ENCODE data around the gene TTC31. TPM values are rescaled to one million over a fixed set of nuclear protein-coding genes. Genes with fewer than 3 reads are reported as not detected.

TTC31 gene
- total RNA-seq, 3 donors from 2014 or later = 21.6 to 32.0 (median 27.8) TPM

DNA sequence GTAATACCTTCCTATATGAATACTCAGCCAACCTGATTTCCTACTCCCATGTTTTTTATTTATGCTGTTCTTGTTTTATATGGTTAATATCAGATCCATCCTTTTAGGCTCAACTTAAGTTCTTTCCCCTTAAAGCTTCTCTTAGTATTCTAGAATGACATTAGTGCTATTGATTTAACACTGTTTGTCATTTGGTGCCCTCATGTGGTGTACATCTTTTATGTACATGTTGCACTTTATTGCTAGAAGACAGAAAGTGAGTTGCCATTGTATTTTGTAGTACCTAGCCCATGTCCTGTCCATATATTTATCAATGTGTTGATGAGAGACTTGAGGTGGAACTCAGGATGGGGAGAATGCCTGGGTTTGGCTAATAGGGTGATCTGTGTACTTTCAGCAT, 49.3 kb downstream of the TTC31 start:
- no peaks in the 10 kb centered on the region for H3K27me3 ChIP-seq
- intact Hi-C loops (cut with DNase I; ENCODE audit: low total_unique reads) = no loop called here
- H3K27ac ChIP-seq = no peak overlapping the region
- TF ChIP-seq POLR2A (IDR thresholded peaks at IDR 0.05) (no peak), POLR2AphosphoS5 (IDR thresholded peaks at IDR 0.05) (no peak)
- TF ChIP-seq, protein P1, sequence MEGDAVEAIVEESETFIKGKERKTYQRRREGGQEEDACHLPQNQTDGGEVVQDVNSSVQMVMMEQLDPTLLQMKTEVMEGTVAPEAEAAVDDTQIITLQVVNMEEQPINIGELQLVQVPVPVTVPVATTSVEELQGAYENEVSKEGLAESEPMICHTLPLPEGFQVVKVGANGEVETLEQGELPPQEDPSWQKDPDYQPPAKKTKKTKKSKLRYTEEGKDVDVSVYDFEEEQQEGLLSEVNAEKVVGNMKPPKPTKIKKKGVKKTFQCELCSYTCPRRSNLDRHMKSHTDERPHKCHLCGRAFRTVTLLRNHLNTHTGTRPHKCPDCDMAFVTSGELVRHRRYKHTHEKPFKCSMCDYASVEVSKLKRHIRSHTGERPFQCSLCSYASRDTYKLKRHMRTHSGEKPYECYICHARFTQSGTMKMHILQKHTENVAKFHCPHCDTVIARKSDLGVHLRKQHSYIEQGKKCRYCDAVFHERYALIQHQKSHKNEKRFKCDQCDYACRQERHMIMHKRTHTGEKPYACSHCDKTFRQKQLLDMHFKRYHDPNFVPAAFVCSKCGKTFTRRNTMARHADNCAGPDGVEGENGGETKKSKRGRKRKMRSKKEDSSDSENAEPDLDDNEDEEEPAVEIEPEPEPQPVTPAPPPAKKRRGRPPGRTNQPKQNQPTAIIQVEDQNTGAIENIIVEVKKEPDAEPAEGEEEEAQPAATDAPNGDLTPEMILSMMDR (IDR thresholded peaks at IDR 0.05) = no peak
- H3K4me1 ChIP-seq = peaks cover 0 to 18% of the 10 kb centered on the region in 2 donors
- no peak overlapping the region for H3K4me3 ChIP-seq
- no peaks in the 10 kb centered on the region for H3K36me3 ChIP-seq
- DNase-seq (ENCODE audit: low spot score in 2 of 2) = no peak
- no peaks in the 10 kb centered on the region for H3K9me3 ChIP-seq

DNA sequence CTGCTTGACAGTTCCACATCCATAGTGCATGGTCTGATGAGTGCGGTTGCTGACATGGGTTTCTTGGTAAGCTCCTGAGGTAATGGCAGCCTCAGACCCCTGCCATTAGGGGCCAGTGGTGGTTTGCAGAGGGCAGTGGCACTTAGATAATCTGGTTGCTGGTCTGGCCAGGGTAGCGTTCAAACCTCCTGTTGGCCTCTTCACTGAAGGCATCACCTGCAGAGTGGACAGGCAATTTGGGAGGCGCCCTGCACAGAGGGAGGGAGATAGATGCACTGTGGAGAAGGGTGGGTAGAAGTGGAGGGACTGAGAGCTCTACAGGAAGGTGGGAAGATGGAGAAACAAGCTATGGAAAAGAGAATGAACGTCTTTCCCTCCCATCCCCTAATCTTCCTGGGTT, 50.6 kb downstream of the TTC31 start:
- no peak for DNase-seq (ENCODE audit: low spot score in 2 of 2)
- no peaks in the 10 kb centered on the region for H3K27me3 ChIP-seq
- no peak overlapping the region for H3K4me3 ChIP-seq
- H3K36me3 ChIP-seq = no peaks in the 10 kb centered on the region
- TF ChIP-seq, protein P1 (IDR thresholded peaks at IDR 0.05) = no peak
- TF ChIP-seq POLR2AphosphoS5 (IDR thresholded peaks at IDR 0.05) = no peak
- TF ChIP-seq POLR2A (IDR thresholded peaks at IDR 0.05) = no peak
- no peak overlapping the region for H3K27ac ChIP-seq
- no peaks in the 10 kb centered on the region for H3K9me3 ChIP-seq
- H3K4me1 ChIP-seq = peaks cover 0 to 15% of the 10 kb centered on the region in 2 donors
- intact Hi-C loops (cut with DNase I; ENCODE audit: low total_unique reads) = no loop called here

DNA sequence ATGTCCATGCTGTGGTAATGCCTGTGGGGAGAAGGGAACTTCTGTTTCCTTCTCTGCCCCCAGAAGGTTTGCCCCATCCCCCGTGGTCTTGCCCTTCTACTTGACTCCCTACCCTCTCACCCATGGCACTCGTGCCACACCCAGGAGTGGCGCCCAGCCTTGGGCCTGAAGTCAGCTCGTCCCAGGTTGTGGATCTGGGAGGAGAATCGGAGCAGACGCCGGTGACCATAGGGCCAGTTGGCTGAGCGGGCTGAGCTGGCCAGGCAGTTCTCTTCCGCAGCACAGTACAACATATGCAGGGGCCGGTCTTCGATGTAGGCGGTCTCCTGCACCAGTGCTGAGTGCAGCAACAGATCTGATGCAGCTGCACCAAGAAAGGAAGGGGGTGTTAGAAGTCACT, 51.5 kb downstream of the TTC31 start:
- no peak for DNase-seq (ENCODE audit: low spot score in 2 of 2)
- no peak overlapping the region for H3K27ac ChIP-seq
- H3K4me1 ChIP-seq = peaks cover 0 to 10% of the 10 kb centered on the region in 2 donors
- no peak for TF ChIP-seq POLR2A (IDR thresholded peaks at IDR 0.05)
- TF ChIP-seq, protein P1 (IDR thresholded peaks at IDR 0.05) = no peak
- TF ChIP-seq POLR2AphosphoS5 (IDR thresholded peaks at IDR 0.05) = no peak
- H3K9me3 ChIP-seq = no peaks in the 10 kb centered on the region
- H3K27me3 ChIP-seq = no peaks in the 10 kb centered on the region
- no peaks in the 10 kb centered on the region for H3K36me3 ChIP-seq
- H3K4me3 ChIP-seq = no peak overlapping the region
- intact Hi-C loops (cut with DNase I; ENCODE audit: low total_unique reads) = no loop called here

DNA sequence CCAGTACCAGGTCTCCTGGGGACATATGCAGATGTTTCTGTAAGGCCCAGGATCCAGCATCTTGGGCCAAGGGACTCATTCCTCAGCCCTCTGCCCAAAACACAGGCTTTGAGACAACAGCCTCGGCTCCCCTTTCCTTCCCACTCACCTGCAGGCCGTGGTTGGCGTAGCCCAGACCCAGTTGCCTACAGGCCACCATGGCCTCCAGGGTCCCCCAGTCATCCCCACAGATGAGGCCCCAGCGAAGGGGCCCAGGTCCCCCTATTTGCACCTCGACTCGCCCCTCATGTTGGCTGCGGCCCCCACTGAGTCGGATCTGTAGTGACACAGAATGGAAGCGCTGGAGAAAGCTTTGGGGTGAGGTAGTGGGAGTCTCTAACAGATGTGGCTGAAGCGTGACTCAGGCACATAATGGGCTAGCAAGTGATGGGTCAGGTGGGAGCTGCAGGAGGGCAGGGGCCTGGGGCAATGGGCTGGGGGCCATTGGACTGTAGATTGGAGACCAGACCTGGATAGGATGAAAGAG, 52.6 kb downstream of the TTC31 start:
- Histone ChIP-seq H3K9me3 (no peaks in the 10 kb centered on the region), H3K4me1 (peaks cover 0 to 10% of the 10 kb centered on the region in 2 donors), H3K4me3 (no peak overlapping the region), H3K36me3 (no peaks in the 10 kb centered on the region), H3K27me3 (no peaks in the 10 kb centered on the region), H3K27ac (no peak overlapping the region)
- TF ChIP-seq POLR2AphosphoS5 (IDR thresholded peaks at IDR 0.05) = no peak
- TF ChIP-seq, protein P1 (IDR thresholded peaks at IDR 0.05) = no peak
- no peak for TF ChIP-seq POLR2A (IDR thresholded peaks at IDR 0.05)
- intact Hi-C loops (cut with DNase I; ENCODE audit: low total_unique reads) = no loop called here
- DNase-seq (ENCODE audit: low spot score in 2 of 2) = no peak

DNA sequence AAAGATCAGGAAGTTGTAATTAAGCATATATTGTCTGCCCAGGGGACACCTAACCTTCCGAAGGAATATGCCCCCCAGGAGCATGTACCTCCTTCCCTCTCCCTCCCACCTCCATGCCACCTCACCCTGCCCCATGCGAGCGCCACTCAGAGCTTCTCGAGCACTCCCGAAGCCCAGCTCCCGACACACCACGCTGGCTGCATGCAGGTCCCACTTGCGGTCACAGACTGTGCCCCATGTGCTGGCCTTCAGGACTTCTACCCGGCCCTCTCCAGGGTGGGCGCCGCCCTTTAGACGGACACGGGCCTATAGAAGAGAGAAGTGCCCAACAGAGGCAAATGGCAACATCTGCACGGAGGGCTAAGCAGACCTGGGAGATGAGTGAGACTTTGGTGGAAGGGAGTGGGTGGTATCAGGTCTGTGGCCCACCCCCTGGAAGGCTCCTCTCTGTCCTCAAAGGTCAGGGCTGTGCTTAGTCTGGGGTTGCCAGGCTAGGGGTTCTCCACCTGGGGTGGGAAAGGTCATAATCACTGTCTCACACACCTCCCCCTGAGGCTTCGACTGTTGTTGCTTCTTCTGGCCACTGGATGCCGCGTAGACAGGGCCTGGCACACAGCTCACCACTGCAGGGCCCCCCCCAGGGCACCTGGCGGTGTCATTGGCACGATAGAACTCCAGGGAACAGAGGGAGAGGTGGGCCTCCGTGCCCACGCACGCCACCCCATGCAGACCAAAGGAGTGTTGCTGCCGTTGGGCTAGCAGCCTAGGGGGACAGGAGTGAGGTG, 53.5 kb downstream of the TTC31 start:
- no peak overlapping the region for H3K27ac ChIP-seq
- no peaks in the 10 kb centered on the region for H3K27me3 ChIP-seq
- H3K4me1 ChIP-seq = peaks cover 0 to 3% of the 10 kb centered on the region in 2 donors
- intact Hi-C loops (cut with DNase I; ENCODE audit: low total_unique reads) = no loop called here
- no peak overlapping the region for H3K4me3 ChIP-seq
- TF ChIP-seq POLR2A (IDR thresholded peaks at IDR 0.05) = no peak
- TF ChIP-seq POLR2AphosphoS5 (IDR thresholded peaks at IDR 0.05) = no peak
- TF ChIP-seq, protein P1 (IDR thresholded peaks at IDR 0.05) = no peak
- no peaks in the 10 kb centered on the region for H3K9me3 ChIP-seq
- H3K36me3 ChIP-seq = no peaks in the 10 kb centered on the region
- no peak for DNase-seq (ENCODE audit: low spot score in 2 of 2)
